Natural killer cell treated with Interleukin-12 subunit alpha and Interleukin-12 subunit beta and Interleukin-15 and Interleukin-18, amount 100 ng/mL, for 72 hours (primary cell): ENCODE data around the gene NTM. TPM values are rescaled to one million over a fixed set of nuclear protein-coding genes. Genes with fewer than 3 reads are reported as not detected.

ENCODE experiments used
- ATAC-seq, 2 donors: fragments of 150-1000 bp; cut with Tn5 transposase in 1 of 2; sonication (Bioruptor Pico), chemical (Tn5 transposase) in 1 of 2; 2 replicates each; pipeline ENCODE4 v1.10.0; 2021
- DNase-seq: peaks from one replicate; pipeline ENCODE4 v3.0.0; 2022; ENCODE audit warnings: low spot score
- H3K27ac Mint-ChIP-seq, 2 donors: 1 replicate in 1 of 2; 2 replicates in 1 of 2; pipeline ENCODE4 v1.8.0; 2022; ENCODE audit warnings: mixed read lengths in 2 of 2, mild to moderate bottlenecking in 1 of 2, moderate library complexity in 1 of 2
- H3K27me3 Mint-ChIP-seq, 2 donors: 1 replicate in 1 of 2; 2 replicates in 1 of 2; pipeline ENCODE4 v1.8.0; 2022; ENCODE audit warnings: mixed read lengths in 2 of 2
- H3K36me3 Mint-ChIP-seq: one replicate; pipeline ENCODE4 v1.8.0; 2022; ENCODE audit warnings: mixed read lengths
- H3K4me1 Mint-ChIP-seq, 2 donors: 1 replicate in 1 of 2; 2 replicates in 1 of 2; pipeline ENCODE4 v1.8.0; 2022; ENCODE audit warnings: low read depth in 2 of 2, mixed read lengths in 2 of 2, mild to moderate bottlenecking in 1 of 2
- H3K4me3 Mint-ChIP-seq: one replicate; pipeline ENCODE4 v1.8.0; 2022; ENCODE audit warnings: mixed read lengths
- H3K9me3 Mint-ChIP-seq: 2 replicates; pipeline ENCODE4 v1.8.0; 2022; ENCODE audit warnings: mixed read lengths
- total RNA-seq, 2 donors: library from RNA; stranded (reverse); gene quantifications; one replicate each; pipeline ENCODE4 v1.2.3, GENCODE V29; 2022

The NTM gene
- total RNA-seq, 2 donors from 2014 or later = not detected

GRCh38 chr11:131591051-131591461 is 220.6 kb downstream of the NTM start:
- Mint-ChIP-seq H3K4me3 (no peak overlapping the region), H3K36me3 (no peaks in the 10 kb centered on the region), H3K27me3 (peaks cover under 1 to 8% of the 10 kb centered on the region in 2 donors), H3K27ac (no peak overlapping the region), H3K9me3 (no peaks in the 10 kb centered on the region), H3K4me1 (no peaks in the 10 kb centered on the region)
- ATAC-seq (no peak), DNase-seq (no peak)

GRCh38 chr11:131592152-131592551 is 221.7 kb downstream of the NTM start:
- ATAC-seq (no peak), DNase-seq (no peak)
- Mint-ChIP-seq H3K27me3 (peaks cover 0 to 8% of the 10 kb centered on the region in 2 donors), H3K27ac (no peak overlapping the region), H3K4me3 (no peak overlapping the region), H3K9me3 (no peaks in the 10 kb centered on the region), H3K36me3 (no peaks in the 10 kb centered on the region), H3K4me1 (no peaks in the 10 kb centered on the region)

- DNase-seq (no peak), ATAC-seq (peak in 1 of 2 donors; percentile 28)
- Mint-ChIP-seq H3K27ac (no peak overlapping the region), H3K27me3 (peaks cover 0 to 8% of the 10 kb centered on the region in 2 donors), H3K36me3 (no peaks in the 10 kb centered on the region), H3K4me1 (no peaks in the 10 kb centered on the region), H3K9me3 (no peaks in the 10 kb centered on the region), H3K4me3 (no peak overlapping the region)
These were observed 222.3 kb downstream of the NTM start for GRCh38 chr11:131592734-131593133.

GRCh38 chr11:131593301-131593700 is 222.9 kb downstream of the NTM start:
- Mint-ChIP-seq H3K36me3 (no peaks in the 10 kb centered on the region), H3K27ac (no peak overlapping the region), H3K4me3 (no peak overlapping the region), H3K27me3 (peaks cover 0 to 8% of the 10 kb centered on the region in 2 donors), H3K9me3 (no peaks in the 10 kb centered on the region), H3K4me1 (no peaks in the 10 kb centered on the region)
- ATAC-seq (no peak), DNase-seq (no peak)

GRCh38 chr11:131595797-131596196 is 225.4 kb downstream of the NTM start:
- no peak overlapping the region for H3K27ac Mint-ChIP-seq
- DNase-seq (no peak), ATAC-seq (no peak)
- H3K36me3 Mint-ChIP-seq = no peaks in the 10 kb centered on the region
- peaks cover 0 to 8% of the 10 kb centered on the region in 2 donors for H3K27me3 Mint-ChIP-seq
- no peaks in the 10 kb centered on the region for H3K9me3 Mint-ChIP-seq
- no peak overlapping the region for H3K4me3 Mint-ChIP-seq
- no peaks in the 10 kb centered on the region for H3K4me1 Mint-ChIP-seq

GRCh38 chr11:131597890-131598289 is 227.5 kb downstream of the NTM start:
- no peak overlapping the region for H3K4me3 Mint-ChIP-seq
- peaks cover 5 to 6% of the 10 kb centered on the region in 2 donors for H3K27me3 Mint-ChIP-seq
- ATAC-seq = no peak
- H3K27ac Mint-ChIP-seq = no peak overlapping the region
- no peaks in the 10 kb centered on the region for H3K4me1 Mint-ChIP-seq
- DNase-seq = no peak
- no peaks in the 10 kb centered on the region for H3K9me3 Mint-ChIP-seq
- H3K36me3 Mint-ChIP-seq = no peaks in the 10 kb centered on the region

GRCh38 chr11:131598305-131598704 is 227.9 kb downstream of the NTM start:
- Mint-ChIP-seq H3K27me3 (peaks cover 5 to 10% of the 10 kb centered on the region in 2 donors), H3K4me1 (no peaks in the 10 kb centered on the region), H3K36me3 (no peaks in the 10 kb centered on the region), H3K27ac (no peak overlapping the region), H3K4me3 (no peak overlapping the region), H3K9me3 (no peaks in the 10 kb centered on the region)
- no peak for DNase-seq
- peak in 1 of 2 donors; percentile 26 for ATAC-seq

GRCh38 chr11:131599285-131599684 is 228.9 kb downstream of the NTM start:
- DNase-seq (no peak), ATAC-seq (no peak)
- H3K9me3 Mint-ChIP-seq = no peaks in the 10 kb centered on the region
- no peaks in the 10 kb centered on the region for H3K36me3 Mint-ChIP-seq
- H3K27me3 Mint-ChIP-seq = peaks cover 5 to 14% of the 10 kb centered on the region in 2 donors
- H3K27ac Mint-ChIP-seq = no peak overlapping the region
- no peak overlapping the region for H3K4me3 Mint-ChIP-seq
- no peaks in the 10 kb centered on the region for H3K4me1 Mint-ChIP-seq

GRCh38 chr11:131600628-131601027 is 230.2 kb downstream of the NTM start:
- H3K27me3 Mint-ChIP-seq = peaks cover 0 to 20% of the 10 kb centered on the region in 2 donors
- no peak overlapping the region for H3K27ac Mint-ChIP-seq
- H3K4me3 Mint-ChIP-seq = no peak overlapping the region
- DNase-seq = no peak
- no peaks in the 10 kb centered on the region for H3K4me1 Mint-ChIP-seq
- no peaks in the 10 kb centered on the region for H3K9me3 Mint-ChIP-seq
- ATAC-seq = no peak
- H3K36me3 Mint-ChIP-seq = no peaks in the 10 kb centered on the region

- ATAC-seq = no peak
- no peak overlapping the region for H3K27ac Mint-ChIP-seq
- DNase-seq = no peak
- H3K4me1 Mint-ChIP-seq = no peaks in the 10 kb centered on the region
- H3K4me3 Mint-ChIP-seq = no peak overlapping the region
- no peaks in the 10 kb centered on the region for H3K36me3 Mint-ChIP-seq
- peaks cover 0 to 26% of the 10 kb centered on the region in 2 donors for H3K27me3 Mint-ChIP-seq
- H3K9me3 Mint-ChIP-seq = no peaks in the 10 kb centered on the region
These were observed 231.2 kb downstream of the NTM start for GRCh38 chr11:131601586-131601985.

- Mint-ChIP-seq H3K27me3 (peaks cover 0 to 26% of the 10 kb centered on the region in 2 donors), H3K27ac (no peak overlapping the region), H3K4me1 (no peaks in the 10 kb centered on the region), H3K9me3 (no peaks in the 10 kb centered on the region), H3K36me3 (no peaks in the 10 kb centered on the region), H3K4me3 (no peak overlapping the region)
- DNase-seq = no peak
- no peak for ATAC-seq
These were observed 232.0 kb downstream of the NTM start for GRCh38 chr11:131602431-131602830.

GRCh38 chr11:131606811-131607335 is 236.5 kb downstream of the NTM start:
- peaks cover 8 to 55% of the 10 kb centered on the region in 2 donors for H3K27me3 Mint-ChIP-seq
- no peak overlapping the region for H3K27ac Mint-ChIP-seq
- H3K4me3 Mint-ChIP-seq = no peak overlapping the region
- no peak for ATAC-seq
- peaks cover 3% of the 10 kb centered on the region for H3K9me3 Mint-ChIP-seq
- H3K36me3 Mint-ChIP-seq = no peaks in the 10 kb centered on the region
- no peak for DNase-seq
- no peaks in the 10 kb centered on the region for H3K4me1 Mint-ChIP-seq

- Mint-ChIP-seq H3K9me3 (peaks cover 3% of the 10 kb centered on the region), H3K27ac (no peak overlapping the region), H3K4me3 (no peak overlapping the region), H3K4me1 (no peaks in the 10 kb centered on the region), H3K36me3 (no peaks in the 10 kb centered on the region), H3K27me3 (peaks cover 8 to 40% of the 10 kb centered on the region in 2 donors)
- no peak for DNase-seq
- no peak for ATAC-seq
These were observed 238.9 kb downstream of the NTM start for GRCh38 chr11:131609337-131609736.

- H3K27me3 Mint-ChIP-seq = peaks cover 8 to 40% of the 10 kb centered on the region in 2 donors
- H3K27ac Mint-ChIP-seq = no peak overlapping the region
- H3K36me3 Mint-ChIP-seq = no peaks in the 10 kb centered on the region
- DNase-seq = no peak
- no peaks in the 10 kb centered on the region for H3K4me1 Mint-ChIP-seq
- H3K9me3 Mint-ChIP-seq = peaks cover 3% of the 10 kb centered on the region
- H3K4me3 Mint-ChIP-seq = no peak overlapping the region
- ATAC-seq = no peak
These were observed 239.5 kb downstream of the NTM start for GRCh38 chr11:131609921-131610320.

- DNase-seq (no peak), ATAC-seq (no peak)
- no peak overlapping the region for H3K4me3 Mint-ChIP-seq
- no peak overlapping the region for H3K27ac Mint-ChIP-seq
- H3K4me1 Mint-ChIP-seq = no peaks in the 10 kb centered on the region
- no peaks in the 10 kb centered on the region for H3K36me3 Mint-ChIP-seq
- peaks cover 8 to 29% of the 10 kb centered on the region in 2 donors for H3K27me3 Mint-ChIP-seq
- peaks cover 3% of the 10 kb centered on the region for H3K9me3 Mint-ChIP-seq
These were observed 240.9 kb downstream of the NTM start for GRCh38 chr11:131611322-131611721.
